GM12892 (cell line): ENCODE data around the gene SPATA6L.

ENCODE experiments used
- POLR2A ChIP-seq: IDR thresholded peaks from 2 replicates; pipeline ENCODE4 v1.6.1; 2011; ENCODE audit warnings: low read depth, low read length, control low read depth
- POLR2AphosphoS5 ChIP-seq: IDR thresholded peaks from 2 replicates; pipeline ENCODE4 v1.6.1; 2011; ENCODE audit warnings: low read depth, low read length, control low read depth
- TAF1 ChIP-seq: IDR thresholded peaks from 2 replicates; pipeline ENCODE4 v1.6.1; 2011; ENCODE audit warnings: low read depth, mild to moderate bottlenecking, control low read depth, low read length, borderline replicate concordance

- TF ChIP-seq POLR2AphosphoS5 (no peak), POLR2A (no peak), TAF1 (no peak)
Measured at GRCh38 chr9:4713849-4714248, 47.6 kb upstream of the SPATA6L start.
